Aorta (tissue), 5 donors: Measurements from ENCODE around the gene ITIH1. TPM values are rescaled to one million over a fixed set of nuclear protein-coding genes. Genes with fewer than 3 reads are reported as not detected.
A peak's percentile ranks its signal among the peaks of the same experiment; 100 is the strongest.
"Not testable (repeated sequence)": the region's sequence is repeated elsewhere in the genome, so short reads cannot be mapped to it uniquely, and the experiment has no call there.

Experiments used
- ATAC-seq: fragments of 200-7000 bp; cut with Tn5 transposase; one replicate; pipeline ENCODE4 v1.9.1; 2022; ENCODE audit warnings: moderate library complexity; ENCODE audit not compliant: low FRiP score
- DNase-seq, 2 donors: peaks; one replicate each; pipeline ENCODE4 v3.0.0-alpha.2; 2020
- H3K27ac ChIP-seq, 2 donors: one replicate each; pipeline ENCODE4 v1.5.1; 2013; ENCODE audit warnings: low read length in 2 of 2, mild to moderate bottlenecking in 2 of 2, moderate library complexity in 2 of 2, control low read depth in 1 of 2, inconsistent platforms in 1 of 2, low read depth in 1 of 2
- H3K27me3 ChIP-seq, 2 donors: one replicate each; pipeline ENCODE4 v1.6.1; 2013; ENCODE audit warnings: control low read depth in 1 of 2, low read length in 1 of 2, mild to moderate bottlenecking in 1 of 2, moderate library complexity in 1 of 2; ENCODE audit not compliant: insufficient read depth in 2 of 2, control insufficient read depth in 1 of 2
- H3K36me3 ChIP-seq, 2 donors: one replicate each; pipeline ENCODE4 v1.6.1; 2013; ENCODE audit warnings: control low read depth in 1 of 2, low read length in 1 of 2, mild to moderate bottlenecking in 1 of 2; ENCODE audit not compliant: insufficient read depth in 2 of 2, control insufficient read depth in 1 of 2
- H3K4me1 ChIP-seq, 2 donors: one replicate each; pipeline ENCODE4 v1.6.1; 2013; ENCODE audit warnings: low read length in 2 of 2, control low read depth in 1 of 2, mild to moderate bottlenecking in 1 of 2, moderate library complexity in 1 of 2; ENCODE audit not compliant: insufficient read depth in 2 of 2, control insufficient read depth in 1 of 2
- H3K4me3 ChIP-seq, 2 donors: one replicate each; pipeline ENCODE4 v1.5.1; 2013; ENCODE audit warnings: low read length in 2 of 2, control low read depth in 1 of 2, mild to moderate bottlenecking in 1 of 2
- H3K9me3 ChIP-seq: one replicate; pipeline ENCODE4 v1.6.1; 2013; ENCODE audit warnings: mild to moderate bottlenecking, low read length; ENCODE audit not compliant: control insufficient read depth
- WGBS, 2 donors: extraction: QIAGEN DNeasy Blood & Tissue Kit; methylation state at CpG; one replicate each; pipeline ENCODE4 v1.1.7; 2013; 5-methylcytosine and 5-hydroxymethylcytosine counted together
- intact Hi-C, 2 donors: fragments of 100-400 bp; cut with DNase I; formaldehyde crosslinking; loops; one replicate each; pipeline versions ENCODE4 v1.14.2 to v1.15.0; 2022
- polyA plus RNA-seq, 2 donors: library from polyadenylated mRNA; stranded (reverse); fragments of 200-250 nt; gene quantifications; one replicate each; pipeline ENCODE4 v1.2.3, GENCODE V29; 2013
- total RNA-seq, 2 donors: library from RNA; stranded (reverse); fragmentation: NEBNext Ultra II Directional; extraction: Animal tissue kit (Norgen Biotek cat#: 25700); gene quantifications; one replicate each; pipeline ENCODE4 v1.2.1, GENCODE V29; 2021
- donor health status: healthy with polysubstance abuse.
- donor health status: Bipolar disorder and iron deficiency.
- donor health status: DM: no; HTN: no; CAD: no.
- donor health status: DM: no; HTN: no; CAD: no.
- donor health status: DM: yes; HTN: yes; CAD: no.

ITIH1 gene
- total and polyA plus RNA-seq, 4 donors = 0.50 TPM; not detected in 3

GRCh38 chr3:52771334-52771681 is 6.1 kb upstream of the ITIH1 start:
- peak overlapping the region in 1 of 2 donors; percentile 56 for H3K27ac ChIP-seq
- intact Hi-C loops = loop anchor here in 1 of 2 donors (5.0 to 10.0 kb wide), 2 partner anchors 126 to 163 kb away; partner anchors contain the start of gene STIMATE

GRCh38 chr3:52771702-52772101 is 5.7 kb upstream of the ITIH1 start:
- H3K27me3 ChIP-seq = no peaks in the 10 kb centered on the region
- DNase-seq = peak in 1 of 2 donors; percentile 38
- H3K4me3 ChIP-seq = peak overlapping the region in 1 of 2 donors; percentile 45
- H3K36me3 ChIP-seq = no peaks in the 10 kb centered on the region
- intact Hi-C loops = loop anchor here in 1 of 2 donors (5.0 to 10.0 kb wide), 2 partner anchors 126 to 163 kb away; partner anchors contain the start of gene STIMATE
- H3K9me3 ChIP-seq = no peaks in the 10 kb centered on the region
- no peak for ATAC-seq
- H3K4me1 ChIP-seq = peaks cover 0 to 3% of the 10 kb centered on the region in 2 donors
- H3K27ac ChIP-seq = no peak overlapping the region
- 86 to 88% methylated on average over 10 of the region's 10 CpGs for WGBS, 2 donors

More at GRCh38 chr3:52771334-52771681, 6.1 kb upstream of the ITIH1 start:
- ATAC-seq = peak; percentile 12
- 19 to 35% methylated on average over 4 to 5 of the region's 5 CpGs for WGBS, 2 donors
- H3K36me3 ChIP-seq = no peaks in the 10 kb centered on the region
- peaks cover 0 to 3% of the 10 kb centered on the region in 2 donors for H3K4me1 ChIP-seq
- peak overlapping the region; percentile 45 to 89 for H3K4me3 ChIP-seq
- H3K27me3 ChIP-seq = no peaks in the 10 kb centered on the region
- no peaks in the 10 kb centered on the region for H3K9me3 ChIP-seq
- DNase-seq = no peak

DNA sequence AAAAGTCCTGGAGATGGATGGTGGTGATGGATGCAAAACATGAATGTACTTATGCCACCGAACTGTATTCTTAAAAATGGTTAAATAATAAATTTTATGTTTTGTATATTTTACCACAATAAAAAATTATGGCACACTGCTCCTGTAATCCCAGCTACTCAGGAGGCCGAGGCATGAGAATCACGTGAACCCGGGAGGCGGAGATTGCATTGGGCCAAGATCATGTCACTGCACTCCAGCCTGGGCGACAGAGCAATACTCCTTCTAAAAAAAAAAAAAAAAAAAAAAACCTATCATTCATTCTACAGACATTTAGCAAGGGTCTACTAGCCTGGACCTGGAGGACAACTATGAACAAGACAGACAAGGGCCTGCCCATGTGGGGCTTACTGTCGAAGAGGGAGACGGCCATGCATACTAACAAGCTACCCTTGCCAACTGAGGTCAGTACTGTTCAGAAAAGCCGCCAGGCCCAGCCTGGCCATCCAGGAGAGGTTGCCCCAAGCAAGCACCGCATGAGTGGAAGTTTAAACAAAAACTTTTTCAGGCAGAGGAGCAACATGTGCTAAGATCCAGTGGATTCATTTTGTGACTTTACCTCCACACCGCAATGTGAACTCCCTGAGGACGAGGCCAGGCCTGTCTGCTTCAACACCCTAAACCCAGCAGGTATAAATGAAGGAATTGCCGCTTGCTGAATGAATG is 3.9 kb upstream of the ITIH1 start:
- intact Hi-C loops = loop anchor here in 1 of 2 donors (5.0 to 10.0 kb wide), 2 partner anchors 124 to 161 kb away; partner anchors contain the start of gene STIMATE
- Histone ChIP-seq H3K27ac (no peak overlapping the region), H3K9me3 (no peaks in the 10 kb centered on the region), H3K4me3 (no peak overlapping the region), H3K4me1 (peaks cover 0 to 3% of the 10 kb centered on the region in 2 donors), H3K27me3 (no peaks in the 10 kb centered on the region), H3K36me3 (no peaks in the 10 kb centered on the region)
- 89 to 93% methylated on average over 13 of the region's 13 CpGs for WGBS, 2 donors
- no peak for ATAC-seq
- DNase-seq = peak in 1 of 2 donors; percentile 30

- intact Hi-C loops = loop anchor here in 1 of 2 donors (5.0 to 10.0 kb wide), 2 partner anchors 123 to 161 kb away; partner anchors contain the start of gene STIMATE
- DNase-seq (peak in 1 of 2 donors; percentile 50), ATAC-seq (no peak)
- Histone ChIP-seq H3K27me3 (no peaks in the 10 kb centered on the region), H3K4me1 (peaks cover 0 to 3% of the 10 kb centered on the region in 2 donors), H3K36me3 (no peaks in the 10 kb centered on the region), H3K9me3 (no peaks in the 10 kb centered on the region), H3K4me3 (no peak overlapping the region), H3K27ac (no peak overlapping the region)
- 72 to 76% methylated on average over 8 of the region's 8 CpGs for WGBS, 2 donors
Measured at GRCh38 chr3:52774066-52774713, 3.2 kb upstream of the ITIH1 start.

DNA sequence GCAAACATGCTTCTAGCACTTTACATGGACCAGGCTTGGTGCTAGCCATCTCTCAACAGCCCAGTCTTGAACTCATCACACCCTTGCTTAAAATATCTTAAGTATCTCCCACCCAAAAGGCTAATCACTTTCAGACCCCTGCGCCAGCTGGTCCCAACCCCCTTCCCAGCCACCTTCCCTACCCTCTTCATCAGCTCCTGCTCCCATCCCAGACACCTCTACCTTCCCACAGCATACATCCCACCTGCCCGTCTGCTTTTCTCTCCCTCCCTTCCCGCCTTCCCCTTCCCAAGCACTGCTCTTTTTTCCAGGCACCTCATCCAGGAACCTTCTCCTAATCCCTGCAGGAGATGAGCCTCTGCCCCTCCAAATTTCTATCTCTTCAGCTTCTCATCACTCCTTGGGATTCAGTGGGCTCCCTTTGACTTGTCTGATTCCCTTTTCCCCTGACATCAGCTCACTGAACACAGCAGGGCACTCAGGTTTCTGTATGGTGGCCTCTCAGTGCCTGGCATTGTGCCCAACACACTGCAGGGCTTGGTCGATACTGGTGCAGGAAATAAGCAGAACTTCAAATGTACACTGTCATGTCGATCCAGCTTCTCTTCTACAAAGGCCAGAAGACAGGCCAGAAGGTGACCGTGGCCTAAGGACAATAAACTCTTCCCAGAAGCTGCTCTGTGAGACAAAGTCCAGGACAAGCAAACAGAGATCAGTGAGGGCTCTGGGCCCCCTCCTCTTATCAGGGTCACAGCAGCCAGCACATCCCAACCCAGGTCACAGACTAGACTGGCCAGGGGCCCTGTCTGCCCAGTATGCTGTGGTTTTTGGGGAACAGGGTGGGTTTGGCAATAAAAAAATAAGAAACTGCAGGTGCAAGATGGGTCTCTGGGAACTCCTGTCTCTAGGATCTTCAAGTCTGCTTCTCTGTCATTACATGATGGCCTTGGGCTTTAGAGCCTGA is 2.2 kb upstream of the ITIH1 start:
- H3K36me3 ChIP-seq = no peaks in the 10 kb centered on the region
- no peaks in the 10 kb centered on the region for H3K9me3 ChIP-seq
- intact Hi-C loops = loop anchor here in 1 of 2 donors (5.0 to 10.0 kb wide), 2 partner anchors 122 to 160 kb away; partner anchors contain the start of gene STIMATE
- no peaks in the 10 kb centered on the region for H3K4me1 ChIP-seq
- no peaks in the 10 kb centered on the region for H3K27me3 ChIP-seq
- H3K4me3 ChIP-seq = no peak overlapping the region
- 49 to 53% methylated on average over 6 of the region's 6 CpGs for WGBS, 2 donors
- ATAC-seq (no peak), DNase-seq (peak in 1 of 2 donors; percentile 51)
- no peak overlapping the region for H3K27ac ChIP-seq

GRCh38 chr3:52775877-52776276 is 1.5 kb upstream of the ITIH1 start:
- Histone ChIP-seq H3K27me3 (no peaks in the 10 kb centered on the region), H3K9me3 (no peaks in the 10 kb centered on the region), H3K27ac (no peak overlapping the region), H3K4me3 (no peak overlapping the region), H3K36me3 (no peaks in the 10 kb centered on the region), H3K4me1 (no peaks in the 10 kb centered on the region)
- intact Hi-C loops = loop anchor here in 1 of 2 donors (10.0 kb wide), 1 partner anchor 159 kb away; no protein-coding TSS in a partner anchor
- WGBS, 2 donors = 52 to 55% methylated on average over 8 of the region's 8 CpGs
- DNase-seq (peak in 1 of 2 donors; percentile 9), ATAC-seq (no peak)

- not testable (repeated sequence) for H3K4me1 ChIP-seq, H3K9me3 ChIP-seq, ATAC-seq, H3K4me3 ChIP-seq, H3K27ac ChIP-seq, DNase-seq, H3K36me3 ChIP-seq, H3K27me3 ChIP-seq
- intact Hi-C loops = loop anchor here in 1 of 2 donors (10.0 kb wide), 1 partner anchor 158 kb away; no protein-coding TSS in a partner anchor
- WGBS, 2 donors = 82 to 83% methylated on average over 6 of the region's 6 CpGs
Measured at GRCh38 chr3:52776486-52776885, 913 bp upstream of the ITIH1 start.
